ENCODE results near the gene MTCH2.

GRCh38 chr11:47649276-47649675 lies 6.9 kb upstream of the MTCH2 start:
- TF ChIP-seq CTCF (IDR thresholded peaks at IDR 0.05) (no peak), EZH2 (IDR thresholded peaks at IDR 0.05; ENCODE audit: borderline replicate concordance, insufficient read depth, low read depth, low read length, poor library complexity, severe bottlenecking) (no peak)
